ENCODE results near the gene SEC14L3. TPM values are rescaled to one million over a fixed set of nuclear protein-coding genes. Genes with fewer than 3 reads are reported as not detected.

The SEC14L3 gene
- total RNA-seq, 4 donors from 2014 or later: not detected

DNA sequence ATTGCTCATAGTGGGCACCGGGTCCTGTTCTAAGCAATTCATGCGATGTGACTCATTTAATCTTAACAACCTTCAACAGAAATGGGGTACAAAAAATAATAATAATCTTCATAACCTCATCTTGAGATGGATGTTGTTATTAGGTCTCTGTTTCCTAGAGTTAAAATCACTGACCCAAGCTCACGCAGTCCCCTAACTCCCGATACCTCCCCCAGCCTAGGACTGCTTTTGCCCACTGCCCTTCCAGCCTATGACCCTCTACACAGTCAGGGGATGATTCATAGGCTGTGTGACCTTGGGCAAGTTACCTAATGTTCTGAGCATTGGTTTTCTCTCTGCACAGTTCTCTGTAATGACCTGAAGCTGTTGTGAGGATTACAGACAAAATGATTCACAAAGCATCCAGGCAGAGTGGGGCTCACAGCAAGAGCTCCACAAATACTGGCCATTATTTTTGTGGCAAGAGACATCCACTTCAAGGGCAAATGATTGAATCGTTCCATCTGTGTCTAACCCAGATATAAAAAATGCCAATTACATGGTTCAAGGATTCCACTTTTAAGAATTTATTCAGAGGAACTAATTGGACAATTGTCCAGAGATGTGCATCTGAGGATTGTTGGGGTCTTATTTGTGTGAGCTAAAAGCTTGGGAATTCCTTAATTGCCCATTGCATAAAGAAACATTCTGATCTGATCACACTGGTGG, 26.2 kb downstream of the SEC14L3 start:
- WGBS: 58% methylated on average over 5 of the region's 5 CpGs
- Histone ChIP-seq H3K27ac (replicated peaks in 1 of 4) (no peak overlapping the region), H3K36me3 (no peaks in the 10 kb centered on the region), H3K4me3 (no peak overlapping the region), H3K27me3 (peaks cover 0 to 42% (median 0%) of the 10 kb centered on the region in 4 donors), H3K4me1 (no peaks in the 10 kb centered on the region), H3K9me3 (no peaks in the 10 kb centered on the region)
- TF ChIP-seq POLR2AphosphoS5 (IDR thresholded peaks at IDR 0.05) (no peak), POLR2A (IDR thresholded peaks at IDR 0.05; ENCODE audit: low read depth) (no peak), EP300 (IDR thresholded peaks at IDR 0.05) (no peak), CTCF (IDR thresholded peaks at IDR 0.05) (no peak)
- intact Hi-C loops (cut with DNase I): no loop called here
- no peak for DNase-seq (ENCODE audit: extremely low spot score)

DNA sequence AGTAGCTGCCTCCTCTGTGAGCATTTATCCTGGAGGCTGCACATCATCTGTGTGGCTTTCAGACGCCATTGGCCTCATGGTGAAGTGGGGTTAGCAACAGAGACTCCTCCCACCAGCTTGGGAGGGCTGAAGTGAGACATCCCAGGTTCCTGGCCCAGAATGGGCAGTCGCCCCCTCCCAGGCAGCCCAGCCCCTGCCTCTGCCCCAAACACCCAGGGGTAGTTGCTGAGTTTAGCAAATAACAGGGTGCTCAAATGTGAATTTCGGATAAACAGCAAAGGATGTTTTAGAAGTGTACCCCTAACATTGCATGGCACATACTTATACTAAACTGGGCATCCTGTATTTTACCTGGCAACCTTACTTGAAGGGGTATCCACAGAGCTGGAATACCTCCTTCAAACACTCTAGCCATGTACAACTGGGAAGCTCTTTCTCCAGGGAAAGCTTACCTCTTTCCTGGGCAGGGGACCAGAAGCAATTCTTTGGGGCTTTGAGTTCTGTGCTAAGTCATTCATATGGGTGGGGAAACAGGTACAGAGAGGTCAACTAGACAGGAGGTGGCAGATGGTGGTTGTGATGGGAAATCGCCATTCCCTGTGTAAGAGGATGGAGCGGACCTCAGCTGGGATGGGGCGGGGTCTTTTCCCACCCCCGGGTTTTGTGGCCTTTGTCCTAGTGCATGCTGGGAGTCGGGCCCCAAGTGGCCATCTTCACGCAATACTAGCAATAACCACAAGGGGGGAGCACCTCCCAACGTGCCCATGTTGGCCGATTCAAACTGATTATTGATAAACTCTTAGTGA, 27.0 kb downstream of the SEC14L3 start:
- Histone ChIP-seq H3K9me3 (no peaks in the 10 kb centered on the region), H3K4me3 (no peak overlapping the region), H3K36me3 (no peaks in the 10 kb centered on the region), H3K27me3 (peaks cover 0 to 46% (median 0%) of the 10 kb centered on the region in 4 donors), H3K27ac (replicated peaks in 1 of 4) (no peak overlapping the region), H3K4me1 (no peaks in the 10 kb centered on the region)
- intact Hi-C loops (cut with DNase I): no loop called here
- 30% methylated on average over 11 of the region's 11 CpGs for WGBS
- no peak for DNase-seq (ENCODE audit: extremely low spot score)
- TF ChIP-seq CTCF (IDR thresholded peaks at IDR 0.05): peak; percentile 48 to 69 (median 55)
- TF ChIP-seq POLR2A (IDR thresholded peaks at IDR 0.05; ENCODE audit: low read depth): no peak

- Histone ChIP-seq H3K9me3 (no peaks in the 10 kb centered on the region), H3K4me3 (no peak overlapping the region), H3K4me1 (no peaks in the 10 kb centered on the region), H3K36me3 (no peaks in the 10 kb centered on the region), H3K27me3 (peaks cover 0 to 38% (median 0%) of the 10 kb centered on the region in 4 donors), H3K27ac (replicated peaks in 1 of 4) (no peak overlapping the region)
- WGBS: 84% methylated on average over 9 of the region's 9 CpGs
- DNase-seq (ENCODE audit: extremely low spot score): no peak
- no peak for TF ChIP-seq POLR2AphosphoS5 (IDR thresholded peaks at IDR 0.05)
- no peak for TF ChIP-seq EP300 (IDR thresholded peaks at IDR 0.05)
- TF ChIP-seq CTCF (IDR thresholded peaks at IDR 0.05): no peak
- no peak for TF ChIP-seq POLR2A (IDR thresholded peaks at IDR 0.05; ENCODE audit: low read depth)
- intact Hi-C loops (cut with DNase I): no loop called here
Observed at GRCh38 chr22:30441088-30441487, 30.7 kb downstream of the SEC14L3 start.

DNA sequence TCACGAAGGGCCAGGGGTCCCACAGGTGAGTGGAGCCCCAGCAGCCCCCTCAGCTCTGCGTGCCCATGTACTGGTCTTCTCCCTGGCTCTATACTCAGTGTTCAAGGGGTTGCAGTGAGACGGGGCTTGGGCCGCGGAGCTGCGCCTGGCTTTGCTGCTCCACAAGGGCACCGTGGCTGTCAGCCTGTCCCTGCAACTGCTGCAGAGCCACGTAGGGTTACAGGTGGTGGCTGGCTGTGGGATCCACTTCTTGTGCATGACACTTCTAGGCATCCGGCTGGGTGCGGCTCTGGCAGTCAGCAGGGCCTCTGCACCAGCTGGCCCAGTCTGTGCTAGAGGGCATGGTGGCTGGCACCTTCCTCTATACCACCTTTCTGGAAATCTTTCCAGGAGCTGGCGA, 32.0 kb downstream of the SEC14L3 start:
- intact Hi-C loops (cut with DNase I): no loop called here
- H3K9me3 ChIP-seq: no peaks in the 10 kb centered on the region
- peaks cover 0 to 5% (median 0%) of the 10 kb centered on the region in 4 donors for H3K4me1 ChIP-seq
- TF ChIP-seq EP300 (IDR thresholded peaks at IDR 0.05) (no peak), POLR2A (IDR thresholded peaks at IDR 0.05; ENCODE audit: low read depth) (no peak), POLR2AphosphoS5 (IDR thresholded peaks at IDR 0.05) (no peak), CTCF (IDR thresholded peaks at IDR 0.05) (no peak)
- H3K4me3 ChIP-seq: no peak overlapping the region
- no peak for DNase-seq (ENCODE audit: extremely low spot score)
- H3K36me3 ChIP-seq: no peaks in the 10 kb centered on the region
- H3K27ac ChIP-seq (replicated peaks in 1 of 4): no peak overlapping the region
- 88% methylated on average over 7 of the region's 11 CpGs for WGBS
- peaks cover 0 to 26% (median 0%) of the 10 kb centered on the region in 4 donors for H3K27me3 ChIP-seq
